ENCODE measurements around the gene CLDN24.

DNA sequence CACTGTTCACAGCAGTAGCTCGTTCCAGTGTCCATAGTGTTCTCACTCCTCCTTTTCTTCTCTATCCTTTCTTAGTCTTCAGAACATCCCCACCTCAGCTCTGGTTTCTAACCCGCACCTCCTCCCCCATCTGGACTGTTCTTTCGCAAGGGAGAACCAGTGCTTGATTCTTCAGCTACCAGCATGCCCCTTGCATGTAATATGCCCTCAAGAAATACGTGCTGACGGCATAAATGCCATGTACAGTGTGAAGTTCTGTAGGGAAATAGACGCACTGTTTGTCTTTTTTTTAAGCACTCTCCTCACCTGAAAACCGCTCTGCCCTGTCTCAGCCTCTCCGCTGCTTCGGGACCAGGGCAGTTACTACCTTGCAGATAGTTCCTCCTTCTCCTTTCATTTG is 7.4 kb downstream of the CLDN24 start:
- TF ChIP-seq CEBPB (IDR thresholded peaks at IDR 0.05) (no peak), RAD21 (IDR thresholded peaks at IDR 0.05; ENCODE audit: low read depth) (no peak), YY1 (IDR thresholded peaks at IDR 0.05; ENCODE audit: low read depth) (no peak), NFIC (IDR thresholded peaks at IDR 0.05) (no peak), EP300 (IDR thresholded peaks at IDR 0.05; ENCODE audit: borderline replicate concordance) (no peak)
- TF ChIP-seq, protein P1, sequence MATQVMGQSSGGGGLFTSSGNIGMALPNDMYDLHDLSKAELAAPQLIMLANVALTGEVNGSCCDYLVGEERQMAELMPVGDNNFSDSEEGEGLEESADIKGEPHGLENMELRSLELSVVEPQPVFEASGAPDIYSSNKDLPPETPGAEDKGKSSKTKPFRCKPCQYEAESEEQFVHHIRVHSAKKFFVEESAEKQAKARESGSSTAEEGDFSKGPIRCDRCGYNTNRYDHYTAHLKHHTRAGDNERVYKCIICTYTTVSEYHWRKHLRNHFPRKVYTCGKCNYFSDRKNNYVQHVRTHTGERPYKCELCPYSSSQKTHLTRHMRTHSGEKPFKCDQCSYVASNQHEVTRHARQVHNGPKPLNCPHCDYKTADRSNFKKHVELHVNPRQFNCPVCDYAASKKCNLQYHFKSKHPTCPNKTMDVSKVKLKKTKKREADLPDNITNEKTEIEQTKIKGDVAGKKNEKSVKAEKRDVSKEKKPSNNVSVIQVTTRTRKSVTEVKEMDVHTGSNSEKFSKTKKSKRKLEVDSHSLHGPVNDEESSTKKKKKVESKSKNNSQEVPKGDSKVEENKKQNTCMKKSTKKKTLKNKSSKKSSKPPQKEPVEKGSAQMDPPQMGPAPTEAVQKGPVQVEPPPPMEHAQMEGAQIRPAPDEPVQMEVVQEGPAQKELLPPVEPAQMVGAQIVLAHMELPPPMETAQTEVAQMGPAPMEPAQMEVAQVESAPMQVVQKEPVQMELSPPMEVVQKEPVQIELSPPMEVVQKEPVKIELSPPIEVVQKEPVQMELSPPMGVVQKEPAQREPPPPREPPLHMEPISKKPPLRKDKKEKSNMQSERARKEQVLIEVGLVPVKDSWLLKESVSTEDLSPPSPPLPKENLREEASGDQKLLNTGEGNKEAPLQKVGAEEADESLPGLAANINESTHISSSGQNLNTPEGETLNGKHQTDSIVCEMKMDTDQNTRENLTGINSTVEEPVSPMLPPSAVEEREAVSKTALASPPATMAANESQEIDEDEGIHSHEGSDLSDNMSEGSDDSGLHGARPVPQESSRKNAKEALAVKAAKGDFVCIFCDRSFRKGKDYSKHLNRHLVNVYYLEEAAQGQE (IDR thresholded peaks at IDR 0.05; ENCODE audit: low read depth) = no peak
